HepG2 (cell line): ENCODE data around the gene MBIP. TPM values are rescaled to one million over a fixed set of nuclear protein-coding genes. Genes with fewer than 3 reads are reported as not detected.
A peak's percentile ranks its signal among the peaks of the same experiment; 100 is the strongest.

ENCODE experiments used
- ATAC-seq: fragments of 200-7000 bp; cut with Tn5 transposase; 3 replicates; pipeline ENCODE4 v1.9.1; 2020; ENCODE audit warnings: mild to moderate bottlenecking, moderate library complexity
- BruUV-seq: library from RNA; stranded (reverse); fragments of 400-500 nt; replicated peaks from 2 replicates; lab custom pipeline; 2021; lab: Mats Ljungman, UMichigan
- CTCF ChIA-PET: fragments of 300-600 bp; formaldehyde crosslinking; extraction: SDS; loops from one replicate; lab custom pipeline; 2021; ENCODE audit warnings: low total read pairs, inconsistent platforms, low intra/inter-chr PET ratio; lab: Yijun Ruan, JAX
- POLR2A ChIA-PET: fragments of 350-600 bp; sonication (Branson Sonifier 250); formaldehyde crosslinking; loops from one replicate; lab custom pipeline; 2020; ENCODE audit warnings: antibody characterized with exemption, inconsistent platforms; lab: Yijun Ruan, JAX
- DNase-seq: peaks from one replicate; pipeline ENCODE4 v3.0.0-alpha.2; 2015; ENCODE audit warnings: low spot score
- FAIRE-seq: peaks from 3 replicates; lab custom pipeline; 2011; peaks lifted over from hg19 to GRCh38; lab: Jason Lieb, UNC
- H2AFZ ChIP-seq: one replicate; pipeline ENCODE4 v1.6.1; 2011; ENCODE audit warnings: low read length, inconsistent platforms
- H3K27ac ChIP-seq: fragments of 300-600 bp; 3 replicates; pipeline ENCODE4 v1.8.0; 2011; ENCODE audit warnings: mixed run types, mild to moderate bottlenecking, mixed read lengths, low read length, inconsistent platforms; ENCODE audit not compliant: insufficient read depth; ENCODE audit errors: extremely low read length
- H3K27me3 ChIP-seq, 2 experiments: fragments of 200-600 bp in 1 of 2; 2 replicates in 1 of 2; 3 replicates in 1 of 2; pipeline versions ENCODE4 v1.6.0 to v1.8.0; 2011; ENCODE audit warnings: low read length in 2 of 2, mild to moderate bottlenecking in 2 of 2, moderate library complexity in 2 of 2, inconsistent platforms in 1 of 2; ENCODE audit not compliant: insufficient read depth in 2 of 2, control insufficient read depth in 1 of 2
- H3K36me3 ChIP-seq, 2 experiments: fragments of 200-600 bp in 1 of 2; replicated peaks in 1 of 2; 2 replicates in 1 of 2; 3 replicates in 1 of 2; pipeline versions ENCODE4 v1.5.1 to v1.8.0; 2011; ENCODE audit warnings: low read length in 2 of 2, inconsistent platforms in 1 of 2; ENCODE audit not compliant: insufficient read depth in 2 of 2, control insufficient read depth in 1 of 2
- H3K4me1 ChIP-seq: 2 replicates; pipeline ENCODE4 v1.5.1; 2012; ENCODE audit warnings: low read length, inconsistent platforms; ENCODE audit not compliant: insufficient read depth
- H3K4me2 ChIP-seq: 2 replicates; pipeline ENCODE4 v1.6.0; 2011; ENCODE audit warnings: low read depth, low read length, inconsistent platforms
- H3K4me3 ChIP-seq, 3 experiments: fragments of 200-600 bp in 1 of 3; sonication (generic), shearing (Covaris generic) in 1 of 3; replicated peaks in 1 of 3; 2 replicates each; pipeline ENCODE4 v1.5.1; 2011 to 2016; ENCODE audit warnings: low read length in 3 of 3, inconsistent platforms in 2 of 3, low read depth in 2 of 3, mild to moderate bottlenecking in 2 of 3, control low read depth in 1 of 3, mixed read lengths in 1 of 3; ENCODE audit not compliant: insufficient read depth in 1 of 3
- H3K79me2 ChIP-seq: one replicate; pipeline ENCODE4 v1.6.1; 2011; ENCODE audit warnings: low read length, inconsistent platforms; ENCODE audit not compliant: insufficient read depth
- H3K9ac ChIP-seq: 2 replicates; pipeline ENCODE4 v1.6.0; 2011; ENCODE audit warnings: mild to moderate bottlenecking, low read depth, low read length, inconsistent platforms; ENCODE audit not compliant: insufficient read depth
- H3K9me3 ChIP-seq: 2 replicates; pipeline ENCODE4 v1.5.1; 2012; ENCODE audit warnings: mild to moderate bottlenecking, low read length
- H4K20me1 ChIP-seq: 2 replicates; pipeline ENCODE4 v1.6.0; 2011; ENCODE audit warnings: inconsistent platforms, mild to moderate bottlenecking, low read length, moderate library complexity; ENCODE audit not compliant: insufficient read depth
- EEA1 ChIP-seq: sonication (generic); formaldehyde crosslinking; IDR thresholded peaks from 2 replicates; pipeline ENCODE4 v1.5.1; 2020; ENCODE audit warnings: mild to moderate bottlenecking, missing genetic modification reagents, borderline replicate concordance
- EED ChIP-seq: sonication (generic); formaldehyde crosslinking; IDR thresholded peaks from 2 replicates; pipeline ENCODE4 v1.5.0; 2020; ENCODE audit warnings: mild to moderate bottlenecking, missing genetic modification reagents
- FOSL1 ChIP-seq: sonication (generic); formaldehyde crosslinking; IDR thresholded peaks from 2 replicates; pipeline ENCODE4 v1.9.0; 2021; ENCODE audit warnings: missing genetic modification reagents, borderline replicate concordance
- FOXK2 ChIP-seq: fragments of 450-650 bp; IDR thresholded peaks from 2 replicates; pipeline ENCODE4 v1.6.1; 2016
- KDM5B ChIP-seq: sonication (generic); formaldehyde crosslinking; IDR thresholded peaks from 2 replicates; pipeline ENCODE4 v1.4.0; 2020; ENCODE audit warnings: missing genetic modification reagents, mild to moderate bottlenecking, borderline replicate concordance
- NFYC ChIP-seq: IDR thresholded peaks from 2 replicates; pipeline ENCODE4 v1.6.1; 2016; ENCODE audit warnings: missing genetic modification reagents, missing compliant biosample characterization
- SNAPC2 ChIP-seq: sonication (generic); formaldehyde crosslinking; IDR thresholded peaks from 2 replicates; pipeline ENCODE4 v1.8.1; 2022; ENCODE audit warnings: mild to moderate bottlenecking, missing genetic modification reagents
- SRSF1 ChIP-seq: fragments of 200-400 bp; formaldehyde crosslinking; optimal IDR thresholded peaks from 2 replicates; pipeline ENCODE3; 2017; ENCODE audit warnings: mild to moderate bottlenecking, low read depth, low read length, moderate library complexity
- SRSF9 ChIP-seq: fragments of 200-400 bp; formaldehyde crosslinking; IDR thresholded peaks from 2 replicates; pipeline ENCODE4 v1.6.1; 2018; ENCODE audit warnings: borderline replicate concordance, mild to moderate bottlenecking, low read depth, low read length; ENCODE audit not compliant: insufficient read depth, poor library complexity, severe bottlenecking
- SRY ChIP-seq: sonication (generic); formaldehyde crosslinking; IDR thresholded peaks from 2 replicates; pipeline ENCODE4 v1.8.0; 2022; ENCODE audit warnings: mild to moderate bottlenecking, missing genetic modification reagents
- STAT5B ChIP-seq: sonication (generic); formaldehyde crosslinking; IDR thresholded peaks from 2 replicates; pipeline ENCODE4 v1.4.0; 2020; ENCODE audit warnings: missing genetic modification reagents
- TOE1 ChIP-seq: sonication (generic); formaldehyde crosslinking; IDR thresholded peaks from 2 replicates; pipeline ENCODE4 v1.4.0; 2020; ENCODE audit warnings: mild to moderate bottlenecking, missing genetic modification reagents
- ZSCAN22 ChIP-seq: sonication (generic); formaldehyde crosslinking; IDR thresholded peaks from 2 replicates; pipeline ENCODE4 v1.4.0; 2020; ENCODE audit warnings: mild to moderate bottlenecking, missing genetic modification reagents
- WGBS: methylation state at CpG from one replicate; pipeline ENCODE4 v1.1.6; 2017; ENCODE audit warnings: low lambda C conversion rate; 5-methylcytosine and 5-hydroxymethylcytosine counted together
- in situ Hi-C: cut with HindIII; loops from 2 replicates; pipeline ENCODE4 v1.10.0; 2017; ENCODE audit warnings: low pct_unique_long_range_greater_than_20kb; ENCODE audit not compliant: extremely low pct_ligation_motif_present
- intact Hi-C: fragments of 100-400 bp; cut with micrococcal nuclease; formaldehyde crosslinking; loops from one replicate; pipeline ENCODE4 v1.10.0; 2022; ENCODE audit not compliant: unreplicated experiment
- polyA plus RNA-seq, 8 experiments: library from polyadenylated mRNA; depleted of rRNA in 3 of 8; stranded (reverse) in 7 of 8; unstranded in 1 of 8; fragments of >200 nt; fragmentation: Illumina TruSeq in 4 of 8; extraction: Trizol in 4 of 8; gene quantifications; 2 replicates each; pipeline versions ENCODE4 v1.2.1 to v1.2.3, GENCODE V29; 2011 to 2016; ENCODE audit warnings: low read depth in 4 of 8, missing spikeins in 1 of 8, mixed read lengths in 1 of 8; ENCODE audit not compliant: insufficient read depth in 1 of 8
- total RNA-seq, 5 experiments: library from RNA; depleted of rRNA; stranded (reverse); fragments of >200 nt; fragmentation: Illumina TruSeq; extraction: Trizol; gene quantifications; 2 replicates each; pipeline ENCODE4 v1.2.3, GENCODE V29; 2016; ENCODE audit warnings: low read depth in 1 of 5
- TF ChIP-seq, protein P1 (sequence below): sonication (generic); formaldehyde crosslinking; IDR thresholded peaks from 2 replicates; pipeline ENCODE4 v1.9.0; 2021; ENCODE audit warnings: missing genetic modification reagents, borderline replicate concordance
- TF ChIP-seq, protein P2 (sequence below): sonication (generic); formaldehyde crosslinking; IDR thresholded peaks from 2 replicates; pipeline ENCODE4 v1.4.0; 2020; ENCODE audit warnings: mild to moderate bottlenecking, missing genetic modification reagents
- TF ChIP-seq, protein P3 (sequence below): sonication (generic); formaldehyde crosslinking; IDR thresholded peaks from 2 replicates; pipeline ENCODE4 v1.4.0; 2020; ENCODE audit warnings: missing genetic modification reagents, borderline replicate concordance

Gene MBIP
- total and polyA plus RNA-seq, 2 of the 13 experiments (the other 11 are each of a cell fraction or from before 2014, with no cell fraction given): 48.1 to 48.6 TPM

DNA sequence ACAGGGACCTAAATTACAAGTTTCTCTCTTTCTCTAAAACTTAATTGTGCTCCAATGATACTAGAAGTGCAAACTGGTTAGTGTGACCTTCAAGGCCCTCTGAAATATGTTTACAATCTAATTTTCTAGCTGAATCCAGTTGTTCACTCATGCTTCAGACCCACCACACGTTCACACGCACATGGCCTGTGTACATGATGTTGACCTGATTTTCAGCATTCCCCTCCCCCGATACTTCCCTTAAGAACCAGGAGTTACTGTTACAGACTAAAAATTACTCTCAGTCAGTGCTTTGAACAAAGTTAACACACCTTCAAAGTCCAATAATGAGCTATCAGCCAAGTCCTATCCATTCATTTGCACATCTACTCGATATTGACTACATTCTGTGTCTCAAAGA is 16.5 kb downstream of the MBIP start:
- CTCF ChIA-PET: no interaction called here
- H3K27me3 ChIP-seq: no peaks in the 10 kb centered on the region

More for the DNA sequence above, 16.5 kb downstream of the MBIP start:
- no peak for DNase-seq
- Histone ChIP-seq H3K79me2 (no peaks in the 10 kb centered on the region), H3K4me2 (no peak overlapping the region), H3K4me1 (peaks cover 11% of the 10 kb centered on the region), H3K27ac (no peak overlapping the region), H2AFZ (no peak overlapping the region), H3K36me3 (peaks cover 13 to 80% of the 10 kb centered on the region in 2 experiments), H3K9me3 (no peaks in the 10 kb centered on the region), H4K20me1 (no peaks in the 10 kb centered on the region), H3K9ac (no peak overlapping the region), H3K4me3 (no peak overlapping the region)
- WGBS: 81% methylated on average over 4 of the region's 4 CpGs
- TF ChIP-seq TOE1 (CRISPR knock-in tag) (no peak), FOXK2 (no peak), SNAPC2 (CRISPR knock-in tag) (no peak), EED (no peak), SRSF9 (no peak), STAT5B (CRISPR knock-in tag) (no peak), SRY (CRISPR knock-in tag) (no peak), FOSL1 (CRISPR knock-in tag) (peak; percentile 24; the same call in 1 of the 2 replicates), KDM5B (CRISPR knock-in tag) (no peak), ZSCAN22 (CRISPR knock-in tag) (no peak), NFYC (CRISPR knock-in tag) (no peak), SRSF1 (no peak), EEA1 (CRISPR knock-in tag) (no peak)
- TF ChIP-seq, protein P1, sequence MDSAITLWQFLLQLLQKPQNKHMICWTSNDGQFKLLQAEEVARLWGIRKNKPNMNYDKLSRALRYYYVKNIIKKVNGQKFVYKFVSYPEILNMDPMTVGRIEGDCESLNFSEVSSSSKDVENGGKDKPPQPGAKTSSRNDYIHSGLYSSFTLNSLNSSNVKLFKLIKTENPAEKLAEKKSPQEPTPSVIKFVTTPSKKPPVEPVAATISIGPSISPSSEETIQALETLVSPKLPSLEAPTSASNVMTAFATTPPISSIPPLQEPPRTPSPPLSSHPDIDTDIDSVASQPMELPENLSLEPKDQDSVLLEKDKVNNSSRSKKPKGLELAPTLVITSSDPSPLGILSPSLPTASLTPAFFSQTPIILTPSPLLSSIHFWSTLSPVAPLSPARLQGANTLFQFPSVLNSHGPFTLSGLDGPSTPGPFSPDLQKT (CRISPR knock-in tag): 0 out of 2 replicates have a peak, but pooled peaks have one; percentile 22
- TF ChIP-seq, protein P2, sequence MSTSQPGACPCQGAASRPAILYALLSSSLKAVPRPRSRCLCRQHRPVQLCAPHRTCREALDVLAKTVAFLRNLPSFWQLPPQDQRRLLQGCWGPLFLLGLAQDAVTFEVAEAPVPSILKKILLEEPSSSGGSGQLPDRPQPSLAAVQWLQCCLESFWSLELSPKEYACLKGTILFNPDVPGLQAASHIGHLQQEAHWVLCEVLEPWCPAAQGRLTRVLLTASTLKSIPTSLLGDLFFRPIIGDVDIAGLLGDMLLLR: no peak
- TF ChIP-seq, protein P3, sequence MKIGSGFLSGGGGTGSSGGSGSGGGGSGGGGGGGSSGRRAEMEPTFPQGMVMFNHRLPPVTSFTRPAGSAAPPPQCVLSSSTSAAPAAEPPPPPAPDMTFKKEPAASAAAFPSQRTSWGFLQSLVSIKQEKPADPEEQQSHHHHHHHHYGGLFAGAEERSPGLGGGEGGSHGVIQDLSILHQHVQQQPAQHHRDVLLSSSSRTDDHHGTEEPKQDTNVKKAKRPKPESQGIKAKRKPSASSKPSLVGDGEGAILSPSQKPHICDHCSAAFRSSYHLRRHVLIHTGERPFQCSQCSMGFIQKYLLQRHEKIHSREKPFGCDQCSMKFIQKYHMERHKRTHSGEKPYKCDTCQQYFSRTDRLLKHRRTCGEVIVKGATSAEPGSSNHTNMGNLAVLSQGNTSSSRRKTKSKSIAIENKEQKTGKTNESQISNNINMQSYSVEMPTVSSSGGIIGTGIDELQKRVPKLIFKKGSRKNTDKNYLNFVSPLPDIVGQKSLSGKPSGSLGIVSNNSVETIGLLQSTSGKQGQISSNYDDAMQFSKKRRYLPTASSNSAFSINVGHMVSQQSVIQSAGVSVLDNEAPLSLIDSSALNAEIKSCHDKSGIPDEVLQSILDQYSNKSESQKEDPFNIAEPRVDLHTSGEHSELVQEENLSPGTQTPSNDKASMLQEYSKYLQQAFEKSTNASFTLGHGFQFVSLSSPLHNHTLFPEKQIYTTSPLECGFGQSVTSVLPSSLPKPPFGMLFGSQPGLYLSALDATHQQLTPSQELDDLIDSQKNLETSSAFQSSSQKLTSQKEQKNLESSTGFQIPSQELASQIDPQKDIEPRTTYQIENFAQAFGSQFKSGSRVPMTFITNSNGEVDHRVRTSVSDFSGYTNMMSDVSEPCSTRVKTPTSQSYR (CRISPR knock-in tag): peak; percentile 63; the same call in 1 of the 2 replicates
- POLR2A ChIA-PET: no interaction called here
- FAIRE-seq: no peak
- no peak for ATAC-seq
- BruUV-seq: no TSS peak
- in situ Hi-C loops: no loop called here
- intact Hi-C loops: no loop called here
